ENCODE measurements around the gene CCDC3. TPM values are rescaled to one million over a fixed set of nuclear protein-coding genes. Genes with fewer than 3 reads are reported as not detected.

CCDC3 gene
- total RNA-seq, 3 donors from 2014 or later (not counting 1 experiment from before 2014, with no cell fraction given) = 0.21 to 0.23 (median 0.23) TPM

GRCh38 chr10:13043520-13043919, 42.0 kb upstream of the CCDC3 start:
- TF ChIP-seq, protein P1, sequence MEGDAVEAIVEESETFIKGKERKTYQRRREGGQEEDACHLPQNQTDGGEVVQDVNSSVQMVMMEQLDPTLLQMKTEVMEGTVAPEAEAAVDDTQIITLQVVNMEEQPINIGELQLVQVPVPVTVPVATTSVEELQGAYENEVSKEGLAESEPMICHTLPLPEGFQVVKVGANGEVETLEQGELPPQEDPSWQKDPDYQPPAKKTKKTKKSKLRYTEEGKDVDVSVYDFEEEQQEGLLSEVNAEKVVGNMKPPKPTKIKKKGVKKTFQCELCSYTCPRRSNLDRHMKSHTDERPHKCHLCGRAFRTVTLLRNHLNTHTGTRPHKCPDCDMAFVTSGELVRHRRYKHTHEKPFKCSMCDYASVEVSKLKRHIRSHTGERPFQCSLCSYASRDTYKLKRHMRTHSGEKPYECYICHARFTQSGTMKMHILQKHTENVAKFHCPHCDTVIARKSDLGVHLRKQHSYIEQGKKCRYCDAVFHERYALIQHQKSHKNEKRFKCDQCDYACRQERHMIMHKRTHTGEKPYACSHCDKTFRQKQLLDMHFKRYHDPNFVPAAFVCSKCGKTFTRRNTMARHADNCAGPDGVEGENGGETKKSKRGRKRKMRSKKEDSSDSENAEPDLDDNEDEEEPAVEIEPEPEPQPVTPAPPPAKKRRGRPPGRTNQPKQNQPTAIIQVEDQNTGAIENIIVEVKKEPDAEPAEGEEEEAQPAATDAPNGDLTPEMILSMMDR (IDR thresholded peaks at IDR 0.05) = no peak
- H3K27ac ChIP-seq (ENCODE audit: low read length) = no peak overlapping the region
- intact Hi-C loops (cut with micrococcal nuclease) = no loop called here
- WGBS (ENCODE audit: insufficient coverage) = 87% methylated on average over 2 of the region's 2 CpGs
- H3K4me1 ChIP-seq (ENCODE audit: control insufficient read depth, insufficient read depth, low read length) = no peaks in the 10 kb centered on the region
- H3K36me3 ChIP-seq (ENCODE audit: control insufficient read depth, insufficient read depth, low read length) = no peaks in the 10 kb centered on the region
- no peaks in the 10 kb centered on the region for H3K27me3 ChIP-seq (ENCODE audit: control insufficient read depth, insufficient read depth, low read length)
- ATAC-seq = no peak
- H3K4me3 Mint-ChIP-seq = no peak overlapping the region
- no peak overlapping the region for H3K4me3 ChIP-seq (ENCODE audit: low read length)
- H3K9me3 ChIP-seq (ENCODE audit: control insufficient read depth, insufficient read depth, low read length) = no peaks in the 10 kb centered on the region
- H3K4me1 Mint-ChIP-seq = no peaks in the 10 kb centered on the region
- peaks cover 0 to 2% of the 10 kb centered on the region in 2 donors for H3K9me3 Mint-ChIP-seq
- DNase-seq = no peak
- no peak overlapping the region for H3K27ac Mint-ChIP-seq
- no peaks in the 10 kb centered on the region for H3K36me3 Mint-ChIP-seq
- no peaks in the 10 kb centered on the region for H3K27me3 Mint-ChIP-seq (ENCODE audit: low read depth in 2 of 2)

DNA sequence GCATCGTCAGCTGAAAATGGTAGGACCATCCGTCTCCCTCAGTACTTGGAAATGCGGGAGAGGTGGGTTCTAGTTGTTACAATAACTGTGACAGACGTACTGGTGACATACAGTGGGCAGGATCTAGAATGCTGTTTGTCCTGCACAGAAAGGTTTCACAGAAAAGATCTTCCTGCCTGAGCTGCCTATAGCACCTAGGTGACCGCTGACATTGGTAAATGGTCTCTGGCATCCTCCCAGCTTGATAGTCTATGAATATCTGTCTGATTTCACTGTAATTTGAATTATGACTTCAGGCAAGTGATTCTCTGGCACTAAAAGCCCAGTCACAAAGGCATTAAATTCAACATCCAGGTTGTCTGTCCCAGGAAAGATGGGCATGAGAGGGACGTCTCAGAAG, 38.2 kb upstream of the CCDC3 start:
- Mint-ChIP-seq H3K36me3 (no peaks in the 10 kb centered on the region), H3K27ac (no peak overlapping the region), H3K27me3 (ENCODE audit: low read depth in 2 of 2) (peaks cover 6 to 8% of the 10 kb centered on the region in 2 donors), H3K4me1 (no peaks in the 10 kb centered on the region), H3K9me3 (peaks cover 0 to 2% of the 10 kb centered on the region in 2 donors), H3K4me3 (no peak overlapping the region)
- no peak for DNase-seq
- H3K36me3 ChIP-seq (ENCODE audit: control insufficient read depth, insufficient read depth, low read length) = no peaks in the 10 kb centered on the region
- 91% methylated on average over 6 of the region's 6 CpGs for WGBS (ENCODE audit: insufficient coverage)
- ATAC-seq = no peak
- H3K9me3 ChIP-seq (ENCODE audit: control insufficient read depth, insufficient read depth, low read length) = no peaks in the 10 kb centered on the region
- H3K27ac ChIP-seq (ENCODE audit: low read length) = no peak overlapping the region
- intact Hi-C loops (cut with micrococcal nuclease) = no loop called here
- H3K27me3 ChIP-seq (ENCODE audit: control insufficient read depth, insufficient read depth, low read length) = no peaks in the 10 kb centered on the region
- TF ChIP-seq, protein P1 (IDR thresholded peaks at IDR 0.05) = no peak
- H3K4me3 ChIP-seq (ENCODE audit: low read length) = no peak overlapping the region
- H3K4me1 ChIP-seq (ENCODE audit: control insufficient read depth, insufficient read depth, low read length) = no peaks in the 10 kb centered on the region

DNA sequence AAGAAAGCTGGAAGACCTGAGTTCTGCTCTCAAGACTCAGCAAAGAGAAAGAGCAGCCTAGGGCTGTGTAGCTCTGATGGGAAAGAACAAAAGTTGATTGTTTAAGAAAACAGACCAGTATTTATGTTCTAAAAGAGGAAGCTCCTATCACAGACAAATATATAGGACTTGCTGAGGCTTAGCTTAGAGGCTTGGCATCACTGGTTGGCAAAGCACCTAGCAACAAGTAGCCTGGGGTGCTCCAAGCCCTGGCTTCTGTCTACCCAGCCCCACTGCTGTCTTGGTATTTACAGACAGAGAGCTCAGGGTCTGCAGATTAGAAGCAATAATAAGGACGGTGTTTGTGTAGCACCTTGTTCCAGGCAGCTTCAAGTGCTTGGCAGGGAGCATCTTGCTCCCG, 36.9 kb upstream of the CCDC3 start:
- TF ChIP-seq, protein P1 (IDR thresholded peaks at IDR 0.05) = no peak
- no peaks in the 10 kb centered on the region for H3K36me3 ChIP-seq (ENCODE audit: control insufficient read depth, insufficient read depth, low read length)
- H3K4me3 ChIP-seq (ENCODE audit: low read length) = no peak overlapping the region
- H3K27ac Mint-ChIP-seq = no peak overlapping the region
- intact Hi-C loops (cut with micrococcal nuclease) = no loop called here
- H3K9me3 Mint-ChIP-seq = no peaks in the 10 kb centered on the region
- ATAC-seq (peak in 1 of 3 donors; percentile 3), DNase-seq (no peak)
- WGBS (ENCODE audit: insufficient coverage) = 79% methylated on average over 2 of the region's 2 CpGs
- H3K4me3 Mint-ChIP-seq = no peak overlapping the region
- no peak overlapping the region for H3K27ac ChIP-seq (ENCODE audit: low read length)
- peaks cover 6 to 8% of the 10 kb centered on the region in 2 donors for H3K27me3 Mint-ChIP-seq (ENCODE audit: low read depth in 2 of 2)
- no peaks in the 10 kb centered on the region for H3K36me3 Mint-ChIP-seq
- H3K9me3 ChIP-seq (ENCODE audit: control insufficient read depth, insufficient read depth, low read length) = no peaks in the 10 kb centered on the region
- no peaks in the 10 kb centered on the region for H3K4me1 ChIP-seq (ENCODE audit: control insufficient read depth, insufficient read depth, low read length)
- no peaks in the 10 kb centered on the region for H3K4me1 Mint-ChIP-seq
- no peaks in the 10 kb centered on the region for H3K27me3 ChIP-seq (ENCODE audit: control insufficient read depth, insufficient read depth, low read length)

- Mint-ChIP-seq H3K27me3 (ENCODE audit: low read depth in 2 of 2) (peaks cover 6 to 8% of the 10 kb centered on the region in 2 donors), H3K4me3 (no peak overlapping the region), H3K9me3 (no peaks in the 10 kb centered on the region), H3K36me3 (no peaks in the 10 kb centered on the region), H3K4me1 (no peaks in the 10 kb centered on the region), H3K27ac (no peak overlapping the region)
- H3K4me1 ChIP-seq (ENCODE audit: control insufficient read depth, insufficient read depth, low read length) = no peaks in the 10 kb centered on the region
- 90% methylated on average over 1 of the region's 2 CpGs for WGBS (ENCODE audit: insufficient coverage)
- no peaks in the 10 kb centered on the region for H3K36me3 ChIP-seq (ENCODE audit: control insufficient read depth, insufficient read depth, low read length)
- no peak overlapping the region for H3K4me3 ChIP-seq (ENCODE audit: low read length)
- no peaks in the 10 kb centered on the region for H3K27me3 ChIP-seq (ENCODE audit: control insufficient read depth, insufficient read depth, low read length)
- no peak for ATAC-seq
- H3K27ac ChIP-seq (ENCODE audit: low read length) = no peak overlapping the region
- H3K9me3 ChIP-seq (ENCODE audit: control insufficient read depth, insufficient read depth, low read length) = no peaks in the 10 kb centered on the region
- no peak for DNase-seq
- intact Hi-C loops (cut with micrococcal nuclease) = no loop called here
- TF ChIP-seq, protein P1 (IDR thresholded peaks at IDR 0.05) = no peak
These were observed 36.3 kb upstream of the CCDC3 start for GRCh38 chr10:13037832-13038231.
